Keratinocyte (primary cell): ENCODE results near the gene SIAE.

Experiments
- CTCF ChIP-seq, 3 experiments: IDR thresholded peaks in 1 of 3; conservative IDR thresholded peaks in 1 of 3; optimal IDR thresholded peaks in 1 of 3; 2 replicates in 2 of 3; 3 replicates in 1 of 3; pipeline versions ENCODE3 to v1.5.1; 2011; ENCODE audit warnings: low read length in 3 of 3, mild to moderate bottlenecking in 3 of 3, moderate library complexity in 2 of 3, control low read depth in 1 of 3, inconsistent platforms in 1 of 3; ENCODE audit not compliant: insufficient read depth in 2 of 3; ENCODE audit errors: extremely low read depth in 1 of 3
- EZH2 ChIP-seq: IDR thresholded peaks from one replicate; pipeline ENCODE4 v1.6.1; 2012; ENCODE audit warnings: inconsistent platforms, mild to moderate bottlenecking, low read length, moderate library complexity

- TF ChIP-seq EZH2 (no peak), CTCF (optimal IDR thresholded peaks at IDR 0.05 in 1 of 3, IDR thresholded peaks at IDR 0.05 in 1 of 3, conservative IDR thresholded peaks at IDR 0.05 in 1 of 3; ENCODE audit: extremely low read depth in 1 of 3, insufficient read depth in 2 of 3, low read length in 3 of 3) (no peak)
Observed at GRCh38 chr11:124605719-124606118, 67.8 kb downstream of the SIAE start.
